GM19463 (cell line): ENCODE data around the gene NAA30.

Source experiments
- ATAC-seq: cut with Tn5 transposase; IDR thresholded peaks from one replicate; pipeline ENCODE4 v1.9.1; 2021; ENCODE audit warnings: mild to moderate bottlenecking, moderate library complexity; ENCODE audit not compliant: unreplicated experiment

NAA30 gene

DNA sequence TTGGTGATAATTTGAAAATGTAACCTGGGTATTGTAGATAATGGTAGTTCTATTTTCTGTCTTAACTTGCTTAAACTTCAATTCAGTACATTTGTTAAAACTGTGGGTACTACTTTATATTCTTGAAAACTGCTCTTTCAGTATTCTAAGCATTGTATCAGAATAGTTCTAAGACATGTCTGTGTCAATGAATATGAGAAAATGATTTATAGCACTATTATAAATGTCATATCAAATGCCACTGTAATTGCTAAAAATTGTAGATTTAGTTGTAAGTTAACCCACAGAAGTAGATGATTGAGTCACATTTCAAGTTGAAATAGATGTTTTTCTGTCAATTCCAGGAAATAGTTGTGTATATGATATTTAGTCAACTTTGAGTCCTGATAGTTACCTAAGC lies 2.4 kb downstream of the NAA30 start:
- ATAC-seq = no peak

DNA sequence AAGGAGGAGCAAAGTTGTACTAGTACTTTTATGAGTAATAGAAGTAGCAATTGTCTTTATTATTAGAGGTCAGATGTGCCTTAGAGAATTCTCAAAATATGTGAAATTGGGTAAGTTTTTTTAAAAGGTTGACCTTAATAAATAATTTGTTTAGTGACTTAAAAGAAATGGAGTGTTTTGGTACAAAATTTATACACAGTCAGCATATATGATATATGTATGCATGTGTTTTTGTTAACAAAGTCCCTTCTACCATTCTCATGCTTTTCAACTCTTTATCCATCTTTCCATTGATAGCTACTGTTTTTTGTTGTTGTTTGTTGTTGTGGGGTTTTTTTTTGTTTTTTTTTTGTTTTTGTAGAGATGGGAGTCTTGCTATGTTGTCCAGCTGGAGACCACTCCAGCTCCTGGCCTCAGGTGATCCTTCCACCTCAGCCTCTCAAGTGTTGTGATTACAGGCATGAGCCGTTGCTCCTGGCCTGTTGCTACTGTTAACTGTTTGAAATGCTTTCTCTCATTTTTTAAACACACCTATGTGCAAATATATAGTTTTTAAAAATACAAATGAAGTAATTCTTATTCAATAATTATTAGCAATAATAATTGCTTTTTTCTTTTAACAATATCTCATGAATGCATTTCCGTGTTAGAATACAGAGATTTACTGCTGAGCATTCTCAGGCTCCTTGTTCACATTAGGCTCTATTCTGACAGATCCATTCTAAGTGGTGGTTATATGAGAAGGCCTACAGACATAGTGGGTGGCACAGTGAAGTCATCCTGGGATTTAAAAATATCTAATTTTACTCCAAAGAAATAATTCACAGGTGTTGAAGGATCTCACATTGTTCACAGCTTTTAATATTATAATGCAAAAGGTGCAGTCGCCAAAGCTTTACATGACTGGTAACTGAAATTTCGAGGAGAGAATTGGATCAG lies 10.4 kb downstream of the NAA30 start:
- no peak for ATAC-seq

- ATAC-seq = no peak
Measured at GRCh38 chr14:57401501-57401900, 11.1 kb downstream of the NAA30 start.

DNA sequence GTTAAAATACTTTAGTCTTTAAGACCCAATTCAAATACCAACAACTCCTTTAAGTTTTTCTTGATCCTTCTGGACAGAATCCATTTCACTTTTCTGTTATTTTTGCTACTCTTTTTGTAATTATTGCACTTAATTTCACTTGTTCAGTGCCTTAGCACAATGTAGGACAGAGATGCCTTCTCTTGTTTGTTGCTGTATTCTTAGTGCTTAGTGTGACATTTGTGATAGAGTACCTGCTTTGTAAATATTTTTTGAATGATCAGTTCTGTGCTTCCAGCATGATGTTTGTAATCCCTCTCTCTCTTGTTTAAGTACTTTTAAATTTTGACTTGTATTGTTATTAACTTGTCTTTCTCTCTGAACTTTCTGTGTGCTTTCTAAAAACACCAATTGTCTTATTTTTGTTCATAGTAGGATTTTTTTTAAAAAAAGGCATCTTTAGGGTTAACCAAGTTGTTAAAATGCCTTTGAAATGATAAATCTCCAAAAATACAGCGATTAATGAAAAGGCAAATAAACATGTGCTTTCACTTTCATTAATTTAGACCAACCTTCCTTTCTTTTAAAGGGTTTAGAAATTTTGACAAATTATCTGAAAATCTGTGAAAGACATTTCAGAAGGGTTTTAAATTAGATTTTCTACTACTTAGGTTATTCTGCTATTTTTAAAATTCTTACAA lies 11.9 kb downstream of the NAA30 start:
- no peak for ATAC-seq

GRCh38 chr14:57403521-57403864 lies 13.1 kb downstream of the NAA30 start:
- no peak for ATAC-seq

GRCh38 chr14:57405562-57405961 lies 15.2 kb downstream of the NAA30 start:
- no peak for ATAC-seq

- ATAC-seq = no peak
Measured at GRCh38 chr14:57408037-57408436, 17.7 kb downstream of the NAA30 start.

DNA sequence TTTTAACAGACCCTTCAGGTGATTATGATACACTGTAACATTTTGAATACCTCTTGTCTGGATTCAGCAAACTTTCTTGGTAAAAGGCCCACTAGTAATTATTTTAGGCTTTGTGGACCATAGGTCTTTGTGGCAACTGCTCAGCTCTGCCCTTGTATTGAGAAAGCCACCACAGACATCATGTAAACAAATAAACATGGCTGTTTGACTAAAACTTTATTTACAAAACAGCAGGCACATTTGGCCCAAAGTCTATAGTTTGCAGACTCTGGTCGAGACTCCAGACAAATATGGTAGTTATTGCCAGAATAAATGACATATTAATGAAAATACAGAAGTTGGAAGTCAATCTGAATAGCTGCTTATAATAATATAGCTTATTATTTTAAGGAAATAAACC lies 18.2 kb downstream of the NAA30 start:
- ATAC-seq = no peak

- no peak for ATAC-seq
Measured at GRCh38 chr14:57412341-57412740, 22.0 kb downstream of the NAA30 start.

- no peak for ATAC-seq
Measured at GRCh38 chr14:57413849-57414248, 23.5 kb downstream of the NAA30 start.

- ATAC-seq = no peak
Measured at GRCh38 chr14:57417228-57417627, 26.8 kb downstream of the NAA30 start.

GRCh38 chr14:57418999-57419398 lies 28.6 kb downstream of the NAA30 start:
- ATAC-seq = no peak

GRCh38 chr14:57420033-57420432 lies 29.6 kb downstream of the NAA30 start:
- no peak for ATAC-seq

GRCh38 chr14:57420986-57421385 lies 30.6 kb downstream of the NAA30 start:
- ATAC-seq = no peak

DNA sequence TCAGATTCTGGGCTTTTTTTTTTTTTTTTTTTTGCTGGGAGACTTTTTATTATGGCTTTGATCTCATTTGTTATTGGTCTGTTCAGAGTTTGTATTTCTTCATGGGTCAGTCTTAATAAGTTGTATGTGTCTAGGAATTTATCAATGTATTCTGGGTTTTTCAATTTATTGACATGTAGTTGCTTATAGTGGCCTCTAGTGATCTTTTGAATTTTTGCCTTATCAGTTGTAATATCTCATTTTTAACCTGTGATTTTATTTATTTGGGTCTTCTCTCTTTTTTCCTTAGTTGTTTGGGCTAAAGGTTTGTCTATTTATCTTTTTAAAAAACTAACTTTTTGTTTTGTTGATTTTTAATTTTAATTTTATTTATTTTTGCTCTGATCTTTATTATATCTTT lies 45.5 kb downstream of the NAA30 start:
- no peak for ATAC-seq

- no peak for ATAC-seq
Measured at GRCh38 chr14:57461777-57462320, 71.5 kb downstream of the NAA30 start.

DNA sequence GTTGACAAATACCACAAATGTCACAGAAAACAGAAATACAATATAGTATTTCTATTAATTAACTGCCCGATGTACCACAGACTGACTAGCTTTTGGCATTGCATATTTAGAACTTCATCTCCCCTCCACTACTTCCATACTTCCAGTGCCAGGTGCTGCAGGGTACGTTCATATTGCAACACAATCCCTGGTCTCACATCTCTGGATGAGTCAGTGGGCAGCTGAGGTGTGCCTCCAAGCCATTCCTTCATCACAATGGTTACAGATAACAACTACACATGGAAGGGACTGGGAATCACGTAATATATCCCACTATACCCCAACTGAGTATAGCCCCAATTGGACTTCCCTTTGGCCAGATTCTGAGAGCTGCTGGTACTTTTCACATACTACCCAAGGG lies 72.2 kb downstream of the NAA30 start:
- no peak for ATAC-seq

GRCh38 chr14:57464008-57464730 lies 73.8 kb downstream of the NAA30 start:
- peak; percentile 91 for ATAC-seq
